C4-2B (cell line): ENCODE measurements around the gene SRSF5.

Experiments used
- H3K27ac ChIP-seq: fragments of 450-650 bp; 2 replicates; pipeline ENCODE4 v1.5.1; 2017
- ZFX ChIP-seq: fragments of 450-650 bp; IDR thresholded peaks from 2 replicates; pipeline ENCODE4 v1.6.1; 2017
- TF ChIP-seq, protein P1 (sequence below): fragments of 450-650 bp; conservative IDR thresholded peaks from 2 replicates; pipeline ENCODE4 v1.5.1; 2017; ENCODE audit warnings: mild to moderate bottlenecking

The SRSF5 gene

DNA sequence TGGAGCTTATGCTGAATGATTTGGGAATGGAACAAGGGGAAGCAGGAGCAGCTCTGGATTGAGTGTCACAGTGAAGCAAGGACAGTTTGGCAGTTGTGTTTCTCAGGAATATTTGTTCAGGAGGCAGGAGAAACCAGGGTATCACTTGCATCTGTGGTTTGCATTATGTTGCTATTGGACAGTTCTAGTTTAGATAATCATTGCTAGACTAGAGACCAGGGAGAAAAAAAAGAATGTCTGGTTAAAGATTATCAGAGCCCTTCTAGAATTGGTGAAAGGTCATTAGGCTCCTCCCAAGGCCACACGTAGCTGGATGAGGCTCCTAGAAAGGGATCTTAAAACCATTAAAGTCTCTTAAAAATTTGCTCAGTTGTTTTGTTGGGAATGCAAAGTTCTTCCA is 17.0 kb upstream of the SRSF5 start:
- H3K27ac ChIP-seq, result no peak overlapping the region
- TF ChIP-seq, protein P1, sequence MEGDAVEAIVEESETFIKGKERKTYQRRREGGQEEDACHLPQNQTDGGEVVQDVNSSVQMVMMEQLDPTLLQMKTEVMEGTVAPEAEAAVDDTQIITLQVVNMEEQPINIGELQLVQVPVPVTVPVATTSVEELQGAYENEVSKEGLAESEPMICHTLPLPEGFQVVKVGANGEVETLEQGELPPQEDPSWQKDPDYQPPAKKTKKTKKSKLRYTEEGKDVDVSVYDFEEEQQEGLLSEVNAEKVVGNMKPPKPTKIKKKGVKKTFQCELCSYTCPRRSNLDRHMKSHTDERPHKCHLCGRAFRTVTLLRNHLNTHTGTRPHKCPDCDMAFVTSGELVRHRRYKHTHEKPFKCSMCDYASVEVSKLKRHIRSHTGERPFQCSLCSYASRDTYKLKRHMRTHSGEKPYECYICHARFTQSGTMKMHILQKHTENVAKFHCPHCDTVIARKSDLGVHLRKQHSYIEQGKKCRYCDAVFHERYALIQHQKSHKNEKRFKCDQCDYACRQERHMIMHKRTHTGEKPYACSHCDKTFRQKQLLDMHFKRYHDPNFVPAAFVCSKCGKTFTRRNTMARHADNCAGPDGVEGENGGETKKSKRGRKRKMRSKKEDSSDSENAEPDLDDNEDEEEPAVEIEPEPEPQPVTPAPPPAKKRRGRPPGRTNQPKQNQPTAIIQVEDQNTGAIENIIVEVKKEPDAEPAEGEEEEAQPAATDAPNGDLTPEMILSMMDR, result no peak

DNA sequence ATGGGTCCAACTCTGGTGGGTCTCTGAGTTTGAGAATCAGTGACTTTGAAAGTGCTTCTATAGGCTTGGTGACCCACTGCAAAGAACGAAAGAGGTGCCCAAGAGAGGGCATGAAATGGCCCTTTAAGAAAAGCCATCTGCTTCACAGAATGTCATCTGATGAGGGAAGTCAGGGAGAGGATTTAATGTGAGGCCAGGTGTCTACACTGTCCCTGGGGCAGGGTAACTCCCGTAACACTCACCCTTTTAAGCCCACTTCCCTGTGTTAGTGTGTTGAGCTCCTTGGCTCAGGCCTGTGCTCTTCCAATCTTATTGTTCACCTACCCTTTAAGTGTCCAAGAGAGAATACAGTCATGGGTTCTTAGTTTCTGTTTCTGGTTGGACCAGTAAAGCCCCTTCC is 16.4 kb upstream of the SRSF5 start:
- no peak overlapping the region for H3K27ac ChIP-seq
- TF ChIP-seq, protein P1, result no peak
- no peak for TF ChIP-seq ZFX

DNA sequence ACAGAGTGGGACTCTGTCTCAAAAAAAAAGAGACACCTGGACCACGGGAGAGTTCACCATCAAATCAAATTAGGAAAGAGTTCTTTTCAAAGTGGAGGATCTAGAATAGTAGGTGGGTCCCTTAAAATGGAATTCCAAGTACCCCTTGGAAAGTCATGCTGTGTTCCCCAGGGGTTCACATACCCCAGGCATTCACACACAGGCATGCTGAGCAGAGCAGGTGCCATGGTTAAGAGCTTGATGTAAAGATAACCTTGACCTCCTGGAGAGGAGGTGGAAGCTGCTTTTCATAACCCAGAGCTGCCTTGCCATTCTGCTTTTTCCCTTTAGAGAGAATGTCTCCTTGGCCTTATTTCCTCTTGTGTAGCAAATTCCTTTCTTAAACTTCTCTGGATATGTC is 14.2 kb upstream of the SRSF5 start:
- no peak overlapping the region for H3K27ac ChIP-seq
- no peak for TF ChIP-seq ZFX
- TF ChIP-seq, protein P1, result no peak

DNA sequence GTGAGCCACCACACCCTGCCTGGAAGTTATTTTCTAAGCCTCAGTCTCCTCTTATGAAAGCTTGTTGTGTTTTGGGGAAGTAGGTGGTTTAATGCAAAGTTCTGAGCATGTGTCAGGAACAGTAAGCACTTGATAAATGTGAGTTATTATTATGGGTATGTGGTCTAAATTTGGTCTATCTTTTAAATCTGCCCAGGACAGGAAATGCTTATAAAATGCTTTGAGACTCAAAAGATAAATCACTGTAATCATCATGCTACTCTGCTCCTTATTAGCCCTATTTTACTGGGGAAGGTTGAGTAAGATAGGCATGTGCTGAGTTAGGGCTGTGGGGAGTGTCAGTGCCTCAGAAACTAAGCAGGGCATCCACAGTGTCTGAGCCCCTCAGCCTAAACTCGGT is 13.1 kb upstream of the SRSF5 start:
- H3K27ac ChIP-seq, result no peak overlapping the region
- TF ChIP-seq, protein P1, result no peak
- no peak for TF ChIP-seq ZFX

DNA sequence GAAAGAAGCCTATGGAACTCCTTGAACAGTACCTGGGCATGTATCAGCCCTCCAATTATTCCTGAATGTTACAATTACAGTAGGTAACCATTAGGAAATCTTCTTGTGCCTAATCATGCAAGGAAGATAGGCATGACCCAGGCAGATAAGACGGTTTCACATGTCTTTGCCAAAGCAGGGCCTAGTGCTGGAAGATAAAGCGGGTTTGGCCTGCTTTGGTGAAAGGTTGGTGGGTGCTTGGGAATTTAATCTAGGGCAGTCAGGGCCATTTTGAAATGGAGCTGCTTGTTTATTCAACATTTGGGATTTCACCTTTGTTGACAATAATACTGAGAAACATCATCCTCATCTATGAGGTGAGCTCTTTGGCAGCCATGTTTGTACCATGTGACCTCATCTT is 12.5 kb upstream of the SRSF5 start:
- H3K27ac ChIP-seq, result no peak overlapping the region
- TF ChIP-seq, protein P1, result no peak
- no peak for TF ChIP-seq ZFX

DNA sequence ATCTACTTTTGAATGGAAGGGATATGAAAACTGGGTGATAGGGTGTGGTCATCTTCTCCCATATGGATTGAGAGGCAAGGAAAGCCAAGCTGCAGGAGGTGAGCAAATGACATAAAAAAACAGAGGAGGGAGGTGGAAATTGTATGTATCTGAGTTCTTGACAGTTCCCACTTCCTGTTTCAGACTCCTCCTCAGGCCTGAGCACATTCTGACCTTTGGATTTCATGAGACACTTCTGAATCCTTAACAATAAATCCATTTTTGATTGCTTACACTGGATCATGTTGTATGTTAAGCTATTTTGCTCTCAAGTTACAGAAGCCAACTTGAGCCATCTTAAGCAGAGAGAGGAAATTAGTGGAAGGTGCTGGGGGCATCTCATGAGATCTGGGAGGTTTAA is 11.6 kb upstream of the SRSF5 start:
- no peak for TF ChIP-seq ZFX
- TF ChIP-seq, protein P1, result no peak
- H3K27ac ChIP-seq, result no peak overlapping the region; the same call in 1 of the 2 replicates

DNA sequence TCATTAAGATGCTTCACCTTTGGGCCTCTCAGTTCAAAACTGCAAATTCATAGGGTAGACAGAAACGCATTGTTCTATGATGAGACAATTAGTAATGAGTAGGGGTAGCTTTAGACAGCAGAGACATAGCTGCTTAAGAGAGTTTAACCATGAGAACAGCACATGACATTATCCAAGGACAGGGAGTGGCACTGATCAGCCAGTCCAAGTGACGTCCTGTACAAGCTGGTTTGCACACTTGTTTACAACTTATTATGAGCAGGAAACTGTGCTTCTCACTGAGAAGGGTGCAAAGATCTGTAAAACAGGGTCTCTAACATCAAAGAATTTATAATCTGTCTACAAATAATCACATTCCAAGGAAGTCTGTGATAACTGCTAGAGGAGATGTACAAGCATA is 11.2 kb upstream of the SRSF5 start:
- no peak overlapping the region; the same call in 1 of the 2 replicates for H3K27ac ChIP-seq
- TF ChIP-seq, protein P1, result no peak
- no peak for TF ChIP-seq ZFX
